PFSK-1 (cell line): ENCODE measurements around the gene SMDT1.
"Not testable (repeated sequence)": the region's sequence is repeated elsewhere in the genome, so short reads cannot be mapped to it uniquely, and the experiment has no call there.

Experiments used
- FOXP2 ChIP-seq: optimal IDR thresholded peaks from 2 replicates; pipeline ENCODE3; 2011; ENCODE audit warnings: borderline replicate concordance, control low read depth, inconsistent platforms; ENCODE audit not compliant: insufficient read depth; ENCODE audit errors: extremely low read length, extremely low read depth
- POLR2AphosphoS5 ChIP-seq: IDR thresholded peaks from 2 replicates; pipeline ENCODE4 v1.6.1; 2012; ENCODE audit warnings: low read depth, mild to moderate bottlenecking, control low read depth, low read length, moderate library complexity
- SIN3A ChIP-seq: IDR thresholded peaks from 2 replicates; pipeline ENCODE4 v1.6.1; 2012; ENCODE audit warnings: mild to moderate bottlenecking, low read length, moderate library complexity, borderline replicate concordance; ENCODE audit not compliant: insufficient read depth
- TAF1 ChIP-seq: IDR thresholded peaks from 2 replicates; pipeline ENCODE4 v1.6.1; 2012; ENCODE audit warnings: low read length, control low read depth, borderline replicate concordance; ENCODE audit not compliant: insufficient read depth
- TF ChIP-seq, protein P1 (sequence below), 2 experiments: IDR thresholded peaks; 2 replicates each; pipeline versions ENCODE4 v1.6.1 to v1.8.0; 2011 to 2012; ENCODE audit warnings: low read depth in 2 of 2, low read length in 2 of 2, control low read depth in 1 of 2, inconsistent platforms in 1 of 2, mild to moderate bottlenecking in 1 of 2, moderate library complexity in 1 of 2; ENCODE audit not compliant: insufficient read depth in 1 of 2

SMDT1 gene

DNA sequence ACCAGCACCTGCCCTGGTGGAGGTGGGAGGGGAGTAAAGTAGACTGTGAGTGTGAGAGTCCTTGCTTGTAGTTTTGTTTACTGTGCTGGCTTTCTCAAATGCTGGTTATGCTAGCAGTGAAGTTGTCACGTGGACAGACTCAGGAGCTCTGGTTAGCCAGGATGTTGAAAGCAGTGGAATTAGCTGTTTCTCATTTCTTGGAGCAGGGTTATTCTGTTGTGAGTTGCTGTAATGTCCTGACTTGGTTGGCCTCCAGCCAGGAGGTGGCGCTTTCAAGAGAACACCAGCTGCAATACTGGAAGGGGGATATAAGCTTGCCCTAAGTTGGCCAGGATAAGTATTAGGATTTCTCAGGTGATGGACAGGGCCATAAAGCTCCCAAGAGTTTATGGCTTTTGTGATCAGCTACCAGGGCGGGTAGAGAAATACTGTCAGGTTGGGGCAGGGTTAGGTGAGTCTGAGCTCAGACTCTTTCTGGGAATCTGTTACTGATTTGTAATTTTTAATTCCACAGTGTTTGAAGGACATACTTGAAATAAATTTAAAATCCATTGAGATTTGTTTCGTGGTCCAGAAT, 37.4 kb downstream of the SMDT1 start:
- no peak for TF ChIP-seq SIN3A
- no peak for TF ChIP-seq POLR2AphosphoS5
- TF ChIP-seq FOXP2, result no peak
- no peak for TF ChIP-seq TAF1
- TF ChIP-seq, protein P1, sequence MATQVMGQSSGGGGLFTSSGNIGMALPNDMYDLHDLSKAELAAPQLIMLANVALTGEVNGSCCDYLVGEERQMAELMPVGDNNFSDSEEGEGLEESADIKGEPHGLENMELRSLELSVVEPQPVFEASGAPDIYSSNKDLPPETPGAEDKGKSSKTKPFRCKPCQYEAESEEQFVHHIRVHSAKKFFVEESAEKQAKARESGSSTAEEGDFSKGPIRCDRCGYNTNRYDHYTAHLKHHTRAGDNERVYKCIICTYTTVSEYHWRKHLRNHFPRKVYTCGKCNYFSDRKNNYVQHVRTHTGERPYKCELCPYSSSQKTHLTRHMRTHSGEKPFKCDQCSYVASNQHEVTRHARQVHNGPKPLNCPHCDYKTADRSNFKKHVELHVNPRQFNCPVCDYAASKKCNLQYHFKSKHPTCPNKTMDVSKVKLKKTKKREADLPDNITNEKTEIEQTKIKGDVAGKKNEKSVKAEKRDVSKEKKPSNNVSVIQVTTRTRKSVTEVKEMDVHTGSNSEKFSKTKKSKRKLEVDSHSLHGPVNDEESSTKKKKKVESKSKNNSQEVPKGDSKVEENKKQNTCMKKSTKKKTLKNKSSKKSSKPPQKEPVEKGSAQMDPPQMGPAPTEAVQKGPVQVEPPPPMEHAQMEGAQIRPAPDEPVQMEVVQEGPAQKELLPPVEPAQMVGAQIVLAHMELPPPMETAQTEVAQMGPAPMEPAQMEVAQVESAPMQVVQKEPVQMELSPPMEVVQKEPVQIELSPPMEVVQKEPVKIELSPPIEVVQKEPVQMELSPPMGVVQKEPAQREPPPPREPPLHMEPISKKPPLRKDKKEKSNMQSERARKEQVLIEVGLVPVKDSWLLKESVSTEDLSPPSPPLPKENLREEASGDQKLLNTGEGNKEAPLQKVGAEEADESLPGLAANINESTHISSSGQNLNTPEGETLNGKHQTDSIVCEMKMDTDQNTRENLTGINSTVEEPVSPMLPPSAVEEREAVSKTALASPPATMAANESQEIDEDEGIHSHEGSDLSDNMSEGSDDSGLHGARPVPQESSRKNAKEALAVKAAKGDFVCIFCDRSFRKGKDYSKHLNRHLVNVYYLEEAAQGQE (IDR thresholded peaks at IDR 0.05; ENCODE audit: insufficient read depth in 1 of 2, low read depth in 2 of 2, low read length in 2 of 2), result no peak

GRCh38 chr22:42127606-42128005, 48.1 kb downstream of the SMDT1 start:
- TF ChIP-seq SIN3A (no peak), FOXP2 (no peak), POLR2AphosphoS5 (no peak), TAF1 (no peak)
- TF ChIP-seq, protein P1 (IDR thresholded peaks at IDR 0.05; ENCODE audit: insufficient read depth in 1 of 2, low read depth in 2 of 2, low read length in 2 of 2), result no peak

DNA sequence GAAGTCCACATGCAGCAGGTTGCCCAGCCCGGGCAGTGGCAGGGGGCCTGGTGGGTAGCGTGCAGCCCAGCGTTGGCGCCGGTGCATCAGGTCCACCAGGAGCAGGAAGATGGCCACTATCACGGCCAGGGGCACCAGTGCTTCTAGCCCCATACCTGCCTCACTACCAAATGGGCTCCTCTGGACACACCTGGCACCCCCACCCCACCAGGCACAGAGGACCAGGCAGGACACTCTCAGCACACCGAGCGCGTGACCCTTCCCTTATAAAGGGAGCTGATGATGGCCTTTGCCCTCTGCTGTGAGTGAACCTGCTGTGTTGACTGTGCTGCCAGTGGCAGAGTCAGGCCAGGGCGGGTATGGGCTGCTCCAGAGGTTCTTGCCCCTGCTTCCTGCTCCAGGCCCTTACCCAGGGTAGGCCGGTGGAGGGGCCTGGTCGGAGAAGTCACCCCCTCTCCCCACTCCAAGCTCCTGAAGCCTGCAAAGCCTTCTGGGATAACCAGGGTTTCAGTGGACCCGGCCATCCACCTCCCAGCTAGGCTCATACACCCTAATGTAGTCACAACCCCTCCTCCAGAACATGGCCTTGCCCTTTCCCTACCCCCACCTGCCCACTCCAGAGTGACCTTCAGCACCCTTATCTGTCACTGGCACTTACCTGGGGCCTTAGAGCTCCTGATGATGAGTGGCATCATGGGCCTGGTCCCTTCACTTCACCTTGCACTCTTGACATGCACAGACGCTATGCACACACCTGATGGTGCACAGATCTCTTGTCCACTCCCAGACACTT, 51.3 kb downstream of the SMDT1 start, which contains the start of gene CYP2D6:
CYP2D6 (minus strand) TSS at position 172 of the 793 bp plus-strand sequence; CDS start at position 153, 19 bp downstream.
- not testable (repeated sequence) for TF ChIP-seq FOXP2, POLR2AphosphoS5
- TF ChIP-seq, protein P1 (IDR thresholded peaks at IDR 0.05; ENCODE audit: insufficient read depth in 1 of 2, low read depth in 2 of 2, low read length in 2 of 2), result not testable (repeated sequence)

- TF ChIP-seq TAF1 (no peak), SIN3A (no peak), POLR2AphosphoS5 (no peak), FOXP2 (no peak)
- TF ChIP-seq, protein P1 (IDR thresholded peaks at IDR 0.05; ENCODE audit: insufficient read depth in 1 of 2, low read depth in 2 of 2, low read length in 2 of 2), result no peak
Measured at GRCh38 chr22:42131562-42131961, 52.1 kb downstream of the SMDT1 start.
